HG02588 (cell line): ENCODE measurements around the gene CCDC186.
A peak's percentile ranks its signal among the peaks of the same experiment; 100 is the strongest.

Experiments used
- ATAC-seq: cut with Tn5 transposase; IDR thresholded peaks from one replicate; pipeline ENCODE4 v1.9.1; 2021; ENCODE audit warnings: mild to moderate bottlenecking, moderate library complexity; ENCODE audit not compliant: unreplicated experiment

Gene CCDC186

DNA sequence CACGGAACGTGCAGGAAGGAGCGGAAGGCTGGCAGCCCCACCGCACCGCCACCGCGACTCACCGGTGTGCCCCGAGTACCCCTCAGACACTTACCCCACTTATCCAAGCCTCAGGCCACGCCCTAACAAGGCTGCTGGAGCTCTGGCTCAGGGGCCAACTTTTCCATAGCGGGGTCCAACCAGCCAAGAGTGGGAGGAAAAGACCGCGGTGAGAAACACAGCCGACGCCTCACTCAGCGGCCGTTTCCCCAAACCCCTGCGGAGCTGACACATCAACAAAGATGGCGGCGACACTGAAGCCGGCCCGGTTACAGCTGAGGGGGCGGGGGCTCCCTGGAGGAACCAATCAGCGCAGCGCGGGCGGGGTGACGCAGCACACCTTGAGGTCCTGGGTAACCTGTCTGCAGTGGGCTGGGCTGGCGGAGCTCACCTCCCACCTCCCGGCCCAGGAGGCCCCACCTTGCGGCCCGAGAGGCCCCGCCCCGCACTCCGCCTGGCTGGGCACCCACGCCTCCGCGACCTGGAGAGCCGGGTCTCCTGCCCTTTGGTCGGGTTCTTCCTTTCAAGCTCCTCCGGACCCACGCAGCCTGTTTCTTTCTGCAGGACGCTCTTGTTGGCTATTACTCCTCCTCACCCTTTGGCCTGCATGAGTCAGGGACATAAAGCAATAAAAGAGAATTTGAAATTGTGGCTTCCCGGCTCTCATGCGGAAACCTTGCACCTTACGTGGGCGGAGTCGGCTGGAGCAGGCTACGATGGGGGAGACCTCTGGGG, at the start of gene CCDC186:
Gene CCDC186 (minus strand): TSS at position 283 of the 774 bp plus-strand sequence. CDS start 10,935 bp downstream, outside the sequence.
- peak; percentile 100 for ATAC-seq

DNA sequence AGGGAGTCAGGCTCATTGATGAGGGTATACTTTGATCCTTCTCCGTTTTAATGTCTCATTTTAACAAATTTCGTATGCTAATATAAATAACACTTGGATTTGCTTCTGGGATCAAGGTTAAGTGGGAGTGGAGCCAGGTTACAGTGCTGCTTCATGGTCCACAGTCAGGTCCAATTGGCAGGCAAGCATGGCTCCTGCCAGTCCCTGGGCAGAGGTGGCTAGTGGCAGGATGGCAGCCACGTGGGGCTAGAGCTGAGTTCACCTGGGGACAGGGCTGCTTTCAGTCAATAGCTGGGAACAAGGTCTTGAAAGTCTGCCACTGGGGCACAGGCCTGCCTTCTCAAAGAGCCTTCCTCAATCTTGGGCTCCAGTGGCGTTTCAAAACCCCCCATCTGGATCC, 49.1 kb upstream of the CCDC186 start:
- ATAC-seq, result no peak

DNA sequence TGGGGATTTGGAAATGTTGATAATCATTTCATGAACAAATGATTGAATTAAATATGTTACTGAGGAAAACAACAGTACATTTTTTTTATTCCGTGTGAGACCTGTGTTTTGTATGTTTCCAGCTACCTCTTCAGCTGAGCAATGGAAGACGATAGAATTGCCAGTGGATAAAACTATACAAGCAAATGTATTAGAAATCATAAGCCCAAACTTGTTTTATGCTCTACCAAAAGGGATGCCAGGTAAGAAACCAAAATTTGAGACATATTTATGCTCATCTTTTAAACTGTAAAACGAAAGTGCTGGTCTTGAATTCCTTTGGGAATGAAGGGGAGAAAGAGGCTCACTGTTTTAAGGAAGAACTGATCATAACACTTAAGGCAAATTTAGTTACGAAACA, 47.2 kb upstream of the CCDC186 start:
- ATAC-seq, result no peak

DNA sequence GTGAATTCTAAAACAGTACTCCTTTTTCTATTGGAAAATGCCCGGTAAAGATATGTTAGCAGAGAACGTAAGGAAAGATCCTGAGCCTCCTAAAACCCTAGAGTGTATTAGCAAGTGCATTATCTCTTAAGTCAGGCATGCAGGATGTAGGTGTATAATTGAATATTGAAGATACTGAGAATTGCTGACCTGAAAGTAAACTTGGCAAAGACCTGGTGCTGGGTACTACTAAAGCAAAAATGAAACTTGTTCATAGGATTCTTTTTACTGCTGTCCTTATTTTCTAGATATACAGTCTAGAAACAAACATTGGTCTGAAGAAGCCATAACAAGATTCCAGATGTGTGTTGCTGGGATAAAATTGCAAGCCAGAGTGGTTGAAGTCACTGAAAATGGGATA, 46.3 kb upstream of the CCDC186 start:
- ATAC-seq, result no peak

DNA sequence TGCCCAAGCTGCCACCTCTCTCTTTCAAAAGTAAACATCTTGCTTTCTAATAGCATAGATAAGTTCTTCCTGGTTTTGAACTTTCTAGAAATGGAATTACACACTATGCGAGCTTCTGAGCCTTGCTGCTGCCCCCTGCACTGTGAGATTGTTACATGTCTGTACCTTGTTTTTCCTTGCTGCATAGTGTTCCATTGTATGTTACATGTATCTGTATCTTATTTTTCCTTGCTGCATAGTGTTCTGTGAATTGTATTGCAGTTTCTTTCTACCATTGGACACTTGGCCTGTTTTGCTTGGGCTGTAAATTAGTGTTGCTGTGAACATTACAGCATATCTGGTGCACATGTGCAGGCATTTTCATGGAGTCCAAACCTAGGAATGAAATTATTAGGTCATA, 41.0 kb upstream of the CCDC186 start:
- no peak for ATAC-seq

DNA sequence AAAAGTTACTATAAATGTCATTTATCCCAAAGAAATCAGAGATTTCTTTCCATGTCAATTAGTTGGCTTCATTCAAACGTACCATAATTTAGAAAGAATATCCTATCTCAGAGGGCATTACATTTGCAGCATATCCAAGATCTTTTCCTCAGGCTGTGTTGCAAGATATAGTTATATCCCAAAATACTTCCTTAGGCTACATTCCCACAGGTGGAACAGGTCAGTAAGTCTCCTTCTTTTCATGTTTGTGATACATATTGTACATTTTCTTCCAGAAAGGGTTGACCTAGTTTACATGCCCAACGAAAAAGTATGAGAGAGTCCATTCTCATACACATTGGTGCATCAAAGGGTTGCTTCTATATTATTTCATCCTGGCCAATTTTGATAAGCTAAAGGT, 38.1 kb upstream of the CCDC186 start:
- ATAC-seq, result no peak

DNA sequence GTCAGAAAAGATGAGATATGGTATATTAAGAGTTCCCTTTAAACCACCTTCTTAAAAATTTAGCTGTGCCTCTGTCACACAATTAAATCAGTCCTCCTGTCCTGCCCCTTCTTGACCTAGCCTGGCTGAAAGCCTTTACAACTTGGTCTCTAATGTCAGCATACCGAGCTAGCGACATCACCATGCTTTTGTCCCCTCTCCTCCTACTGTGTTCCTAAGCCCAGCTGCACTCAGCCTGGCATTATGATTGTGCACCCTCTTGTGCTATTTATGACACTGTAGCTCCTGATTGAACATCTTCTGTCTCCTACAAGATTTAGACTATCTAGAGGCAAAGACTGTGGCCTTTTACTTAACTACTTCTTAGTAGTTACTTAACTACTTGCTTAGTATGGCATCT, 34.3 kb upstream of the CCDC186 start:
- no peak for ATAC-seq

DNA sequence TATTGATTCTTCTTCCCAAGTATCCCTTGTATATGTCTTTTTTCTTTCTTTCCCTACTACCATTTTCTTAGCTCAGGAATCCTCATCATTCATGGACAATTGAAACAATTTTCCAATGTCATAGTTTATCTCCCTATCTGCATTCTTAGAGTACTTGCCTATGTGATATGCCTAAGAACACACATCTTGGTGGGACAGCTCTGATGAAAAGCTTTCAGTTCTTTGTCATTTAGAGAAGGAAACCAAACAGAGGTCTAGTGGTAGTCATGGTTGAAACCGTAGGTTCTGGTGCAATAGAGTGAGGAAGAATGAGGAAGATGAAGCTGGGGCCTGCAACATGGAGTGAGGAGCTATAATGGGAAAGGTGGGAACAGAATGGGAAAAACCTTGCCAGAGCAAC, 33.3 kb upstream of the CCDC186 start:
- no peak for ATAC-seq

DNA sequence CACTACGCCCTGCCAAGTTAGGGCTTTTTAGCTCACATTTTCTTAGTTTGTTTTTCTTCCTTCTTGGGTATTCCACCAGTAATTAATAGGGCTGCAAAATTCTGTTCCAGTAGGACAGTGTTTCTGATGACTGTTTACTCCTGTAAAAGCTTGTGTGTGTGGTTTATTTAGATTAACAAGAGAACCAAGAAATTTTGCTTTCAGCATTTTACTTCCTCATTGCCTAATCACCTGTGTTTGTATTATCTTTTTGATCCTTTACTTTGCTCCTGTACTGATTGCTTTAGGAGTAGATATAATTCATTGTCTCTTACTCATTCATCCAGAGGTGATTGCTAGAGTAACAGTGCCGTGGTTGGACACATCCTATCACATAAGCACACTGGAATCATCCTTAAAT, 32.9 kb upstream of the CCDC186 start:
- no peak for ATAC-seq

DNA sequence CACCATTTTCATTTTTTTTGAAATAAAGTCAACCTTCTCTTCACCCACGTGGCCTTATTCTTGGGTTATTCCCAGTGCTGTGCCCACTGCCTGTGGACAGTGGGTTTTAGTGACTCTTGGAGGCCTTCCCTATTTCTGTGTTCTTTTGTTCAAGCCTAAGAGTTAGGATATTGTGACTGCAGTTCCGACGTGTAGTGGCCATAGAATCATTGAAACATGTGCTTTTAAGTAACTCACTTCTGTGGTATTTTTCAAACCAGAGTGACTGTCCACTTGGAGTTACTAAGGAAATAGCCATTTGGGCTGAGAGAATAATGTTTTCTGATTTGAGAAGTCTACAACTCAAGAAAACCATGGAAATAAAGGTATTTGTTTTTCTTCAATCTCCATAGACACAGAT, 28.8 kb upstream of the CCDC186 start:
- ATAC-seq, result no peak

DNA sequence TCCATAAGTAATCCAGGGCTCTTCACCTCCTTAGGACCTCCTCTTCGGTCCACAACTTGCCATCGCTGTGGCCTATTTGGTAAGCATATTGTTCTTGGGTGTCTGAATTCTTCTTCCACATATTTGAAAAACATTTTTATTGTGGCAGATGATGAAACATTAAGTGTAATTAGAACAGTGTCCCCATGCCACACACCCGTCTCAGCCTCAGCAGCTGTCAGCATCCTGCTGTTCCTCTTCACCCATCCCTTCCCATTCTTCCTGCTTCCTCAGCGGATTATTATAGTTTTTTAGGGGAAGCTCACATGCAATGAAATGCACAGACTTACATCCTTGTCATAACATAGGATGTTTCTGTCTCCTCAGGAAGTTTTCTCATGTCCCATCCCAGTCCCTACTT, 25.2 kb upstream of the CCDC186 start:
- no peak for ATAC-seq

DNA sequence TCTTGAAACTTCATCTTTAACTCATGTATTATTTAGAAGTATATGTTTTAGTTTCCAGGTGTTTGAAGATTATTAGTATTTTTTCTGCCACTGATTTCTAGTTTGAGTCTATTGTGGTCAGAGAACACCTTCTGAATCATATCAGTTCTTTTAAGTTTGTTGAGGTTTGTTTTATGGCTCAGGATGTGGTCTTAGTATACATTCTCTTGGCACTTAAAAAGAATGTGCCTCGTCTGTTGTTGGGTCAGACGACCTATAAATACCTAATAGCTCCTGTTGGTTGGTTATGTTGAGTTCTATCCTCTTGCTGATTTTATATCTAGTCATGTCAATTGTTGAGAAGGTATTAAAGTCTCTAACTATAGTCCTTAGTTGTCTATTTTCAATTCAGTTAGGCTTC, 21.1 kb upstream of the CCDC186 start:
- no peak for ATAC-seq

DNA sequence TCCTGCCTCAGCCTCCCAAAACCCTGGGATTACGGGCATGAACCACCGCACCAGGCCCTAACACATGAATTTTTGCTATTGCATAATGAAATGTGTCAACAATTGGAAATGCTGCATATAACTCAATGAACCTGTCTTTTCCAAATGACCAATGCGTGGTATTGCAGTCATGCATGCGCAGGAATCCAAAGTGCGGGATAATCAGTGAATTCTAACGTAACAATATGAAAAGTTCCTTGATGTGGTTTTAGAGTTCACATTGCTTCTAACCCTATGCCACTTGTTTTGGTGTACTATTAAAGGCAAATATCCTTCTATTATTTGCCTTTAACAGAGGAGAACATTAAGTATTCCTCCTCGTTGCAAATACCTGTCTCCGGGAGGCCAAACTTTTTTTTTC, 15.7 kb upstream of the CCDC186 start:
- no peak for ATAC-seq

DNA sequence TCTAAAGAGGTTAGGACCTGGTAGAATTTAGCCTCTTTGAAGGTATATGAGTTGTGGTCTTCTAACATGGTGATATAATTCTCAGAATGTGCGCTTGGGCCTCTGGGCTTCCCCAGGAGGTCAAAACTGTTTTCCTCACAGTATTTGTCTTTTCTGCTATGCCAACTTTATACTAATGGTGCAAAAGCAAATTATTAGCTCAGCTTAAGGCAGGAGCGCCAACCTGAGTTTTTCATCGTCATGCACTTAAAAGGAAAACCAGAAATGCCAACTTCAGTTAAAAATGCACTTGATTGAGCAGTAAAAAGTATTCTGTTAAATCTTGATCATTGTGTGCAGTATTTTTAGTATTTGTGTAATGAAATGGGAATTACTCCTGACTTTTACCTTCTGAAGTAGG, 14.9 kb upstream of the CCDC186 start:
- no peak for ATAC-seq

DNA sequence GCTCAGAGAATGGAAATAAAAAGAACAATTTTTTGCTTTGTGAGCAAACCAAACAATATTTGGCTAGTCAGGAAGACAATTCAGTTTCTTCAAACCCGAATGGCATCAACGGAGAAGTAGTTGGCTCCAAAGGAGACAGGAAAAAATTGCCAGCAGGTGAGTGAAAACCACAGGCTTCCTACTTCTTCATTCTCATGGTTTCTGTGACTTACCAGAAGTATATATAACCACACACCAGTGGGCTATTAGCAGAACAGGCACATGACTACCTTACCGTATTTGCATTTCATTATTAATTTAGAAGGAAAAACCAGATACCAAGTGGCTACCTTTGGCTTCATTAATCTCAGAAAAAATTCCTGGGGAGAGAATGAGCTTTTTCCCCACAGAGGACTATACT, 14.0 kb upstream of the CCDC186 start:
- no peak for ATAC-seq

DNA sequence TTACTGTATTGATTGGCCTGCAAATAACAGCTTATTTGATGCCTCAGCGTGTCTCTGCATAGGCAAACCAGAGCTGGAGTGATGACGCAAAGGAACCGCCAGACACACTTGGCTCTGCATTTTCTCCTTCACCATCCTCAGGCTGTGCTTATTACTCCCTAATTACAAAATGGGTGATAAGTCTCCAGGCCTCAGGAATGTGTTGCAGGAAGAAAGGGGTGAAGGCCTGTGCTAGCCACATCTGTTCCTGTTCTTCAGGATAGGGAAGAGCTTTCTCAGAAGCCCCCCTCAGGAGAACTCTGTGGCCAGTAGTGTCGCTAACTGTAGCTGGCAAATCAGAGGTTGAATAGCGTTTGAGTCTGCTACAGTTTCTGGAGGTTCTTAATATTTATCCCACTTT, 10.3 kb upstream of the CCDC186 start:
- no peak for ATAC-seq

DNA sequence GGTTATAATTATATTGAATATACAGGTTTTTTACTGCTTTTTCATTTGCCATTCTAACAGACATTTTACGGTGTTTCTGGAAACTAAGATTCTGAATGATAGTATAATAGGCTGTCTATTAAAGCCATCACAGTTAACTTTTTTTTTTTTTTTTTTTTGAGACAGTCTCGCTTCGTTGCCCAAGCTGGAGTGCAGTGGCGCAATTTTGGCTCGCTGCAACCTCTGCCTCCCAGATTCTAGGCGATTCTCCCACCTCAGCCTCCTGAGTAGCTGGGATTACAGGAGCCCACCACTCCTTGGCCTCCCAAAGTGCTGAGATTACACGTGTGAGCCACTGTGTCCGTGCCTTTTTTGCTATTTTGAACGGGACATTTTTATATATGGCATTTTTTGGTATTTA, 9.6 kb upstream of the CCDC186 start:
- ATAC-seq, result no peak

DNA sequence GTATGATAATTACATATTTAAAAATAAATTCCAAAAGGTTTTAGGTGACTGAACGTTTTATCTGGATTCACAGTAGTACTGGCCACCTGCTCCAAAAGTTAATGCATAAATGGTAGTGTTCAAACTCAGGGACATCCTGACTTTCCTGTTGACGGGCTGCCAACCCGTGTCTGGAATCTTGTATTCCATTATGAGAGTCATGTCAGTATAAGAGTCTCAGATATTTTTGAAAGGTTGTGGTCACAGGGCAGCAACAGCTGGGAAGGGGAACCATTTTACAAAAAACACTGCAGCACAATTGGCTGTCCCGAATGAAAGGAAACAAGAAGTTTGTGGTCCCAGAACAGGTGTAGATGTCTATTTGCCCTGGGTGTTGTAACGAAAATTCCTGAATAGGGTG, 8.0 kb upstream of the CCDC186 start:
- ATAC-seq, result no peak

DNA sequence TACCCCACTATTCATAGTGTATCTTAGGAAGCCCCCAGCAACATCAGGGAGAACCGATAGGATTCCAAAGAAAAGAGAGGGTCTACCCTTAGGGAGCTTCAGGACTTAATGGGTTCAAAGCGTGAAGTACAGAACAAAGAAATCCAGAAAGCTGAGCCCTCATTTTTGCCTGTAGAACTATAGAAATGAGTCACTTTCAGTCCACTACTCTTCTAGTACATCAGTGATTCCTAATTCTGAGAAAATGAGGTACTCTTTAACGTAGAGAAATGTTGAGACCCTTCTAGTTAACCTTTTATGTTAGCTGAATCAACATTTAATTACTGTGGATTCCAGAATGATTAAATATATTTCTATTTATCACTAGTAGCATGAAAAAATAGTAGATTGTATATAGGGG, 6.9 kb upstream of the CCDC186 start:
- ATAC-seq, result no peak

DNA sequence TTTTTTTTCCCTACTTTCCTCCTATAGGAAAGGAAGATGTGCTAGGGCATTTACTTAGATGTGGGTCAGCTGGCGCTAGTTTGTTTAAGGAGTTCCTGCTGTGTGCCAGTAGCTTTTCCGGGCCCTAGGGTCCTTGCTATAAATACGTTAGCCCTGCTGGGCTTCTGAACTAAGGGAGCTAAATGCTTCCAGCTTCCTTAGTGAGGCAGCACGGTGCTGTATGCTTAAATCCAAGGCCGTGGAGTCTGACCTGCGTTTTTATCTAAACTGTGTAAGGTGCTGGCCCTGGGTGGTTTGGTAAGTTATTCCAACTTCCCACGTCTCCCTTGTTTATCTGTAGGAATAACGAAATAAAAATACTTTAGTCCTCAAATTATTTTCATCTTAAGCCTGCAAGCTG, 5.7 kb upstream of the CCDC186 start:
- no peak for ATAC-seq

DNA sequence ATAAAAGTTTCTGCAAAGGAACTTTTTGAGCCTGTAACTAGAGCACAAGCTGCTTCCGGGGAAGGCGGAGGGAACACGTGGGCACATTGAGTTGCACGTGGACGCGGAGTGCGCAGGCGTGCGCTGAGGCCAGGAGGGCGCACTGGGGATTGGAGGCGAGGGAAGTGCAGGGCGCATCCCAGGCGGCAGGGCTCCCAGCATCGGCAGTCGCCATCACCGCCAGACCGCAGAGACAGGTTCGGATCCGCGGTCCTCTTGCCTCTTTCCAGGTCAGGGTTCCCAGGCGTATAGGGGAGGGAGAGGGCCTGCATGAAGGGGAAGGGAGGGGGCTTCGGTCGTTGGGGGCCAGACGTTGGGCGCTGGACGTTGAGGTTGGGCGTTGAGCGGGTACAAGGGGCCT, 5.1 kb upstream of the CCDC186 start, which contains the start of gene TDRD1:
Gene TDRD1 (plus strand): TSS at position 206 of the 400 bp plus-strand sequence. CDS start 8,479 bp downstream, outside the sequence.
- ATAC-seq, result no peak

DNA sequence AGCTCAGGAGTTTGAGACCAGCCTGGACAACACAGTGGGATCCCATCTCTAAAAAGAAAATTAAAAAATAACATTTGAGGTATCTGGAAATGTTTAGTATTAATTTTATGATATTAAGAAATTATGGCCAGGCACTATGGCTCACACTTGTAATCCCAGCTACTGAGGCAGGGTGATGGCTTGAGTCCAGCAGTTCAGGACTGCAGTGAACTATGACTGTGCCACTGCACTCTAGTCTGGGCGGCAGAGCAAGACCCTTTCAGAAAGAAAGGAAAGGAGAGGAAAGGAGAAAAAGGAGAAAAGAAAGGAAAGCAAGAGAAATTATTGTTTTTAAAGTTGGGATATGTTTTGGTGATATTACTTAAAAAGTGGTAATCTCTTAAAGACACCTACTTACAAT, 2.5 kb upstream of the CCDC186 start:
- ATAC-seq, result no peak

DNA sequence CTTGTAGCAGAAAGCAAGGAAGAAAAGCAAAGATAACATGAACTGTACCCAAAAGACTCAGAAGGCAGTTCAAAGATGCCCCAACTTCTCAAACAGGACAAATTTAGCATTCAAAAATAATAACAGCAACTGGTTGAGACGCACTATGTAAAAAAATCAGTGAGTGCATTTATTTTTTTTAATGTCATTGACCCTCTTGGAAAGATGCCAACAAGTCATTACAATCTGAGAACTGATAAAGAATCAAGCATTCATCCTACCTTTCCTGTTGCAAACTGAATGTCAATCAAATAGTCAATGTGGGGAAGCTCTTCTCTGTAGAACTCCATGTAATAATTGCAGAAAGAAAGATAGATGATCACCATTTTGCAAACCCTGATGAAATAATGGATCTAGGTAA, 1.7 kb upstream of the CCDC186 start:
- no peak for ATAC-seq
